NCI-H2227 (cell line): Measurements from ENCODE around the gene GNG2.
A peak's percentile ranks its signal among the peaks of the same experiment; 100 is the strongest.

Experiments
- DNase-seq: peaks from one replicate; lab custom pipeline; 2025; ENCODE audit not compliant: unreplicated experiment; lab: John Stamatoyannopoulos, UW

The GNG2 gene

DNA sequence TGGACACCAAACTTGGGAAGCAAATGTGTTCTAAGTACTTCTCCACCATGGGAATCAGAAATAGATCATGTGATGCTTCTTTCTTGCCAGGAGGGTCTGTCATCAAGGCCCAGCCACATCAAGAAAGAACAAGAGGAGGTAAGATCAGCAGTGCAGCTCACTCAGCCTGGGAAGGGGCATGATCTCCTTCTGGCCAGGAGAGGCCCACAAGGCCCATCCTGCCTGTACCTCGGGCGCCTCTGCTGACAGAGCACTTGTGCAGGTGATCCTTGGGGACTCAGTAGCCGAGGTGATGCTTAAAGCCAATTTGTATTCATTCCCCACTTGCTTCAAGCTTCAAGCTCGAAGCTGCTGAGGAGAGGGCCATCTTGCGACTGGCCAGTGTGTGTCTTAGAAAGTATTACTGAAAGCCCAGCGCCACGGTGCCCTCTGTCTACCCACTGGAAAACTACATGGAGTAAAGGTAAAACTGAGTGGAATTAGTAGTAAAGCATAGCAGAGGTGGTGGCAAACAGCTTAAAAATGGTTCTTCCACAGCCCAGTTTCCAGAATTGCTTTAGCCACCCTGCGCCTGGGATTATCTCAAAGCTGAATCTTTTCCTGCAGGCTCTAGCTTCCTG lies 155.1 kb downstream of the GNG2 start:
- DNase-seq, result peak; percentile 8

DNA sequence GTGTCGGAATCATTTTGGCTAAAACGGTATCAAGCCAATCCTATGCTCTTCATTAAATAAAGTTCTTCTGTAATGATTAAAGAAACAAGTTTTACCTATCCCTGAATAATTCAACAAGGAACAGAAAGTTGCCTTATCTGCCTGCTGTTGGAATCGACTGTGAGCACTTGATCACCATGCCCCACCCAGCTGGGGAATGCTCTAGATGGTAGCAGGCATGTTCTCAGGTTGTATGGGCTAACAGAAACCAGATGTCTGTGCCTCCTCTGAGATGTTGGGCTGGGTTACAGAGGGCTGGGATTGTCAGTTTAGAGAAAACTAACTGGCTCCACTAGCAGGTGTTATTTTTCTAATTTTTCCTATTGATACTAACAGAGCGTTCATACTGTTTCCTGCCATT lies 157.8 kb downstream of the GNG2 start:
- DNase-seq, result no peak

GRCh38 chr14:52018970-52019369 lies 158.6 kb downstream of the GNG2 start:
- no peak for DNase-seq
